Psoas muscle (tissue), 8 donors: ENCODE data around the gene RTEL1. TPM values are rescaled to one million over a fixed set of nuclear protein-coding genes. Genes with fewer than 3 reads are reported as not detected.

ENCODE experiments used
- ATAC-seq, 4 donors: fragments of 200-7000 bp; cut with Tn5 transposase; one replicate each; pipeline ENCODE4 v1.9.1; 2020; ENCODE audit warnings: moderate library complexity in 3 of 4, mild to moderate bottlenecking in 2 of 4
- DNase-seq, 2 donors: peaks; one replicate each; pipeline ENCODE4 v3.0.0-alpha.2; 2020
- H3K27ac ChIP-seq: fragments of 200-600 bp; one replicate; pipeline ENCODE4 v1.8.0; 2022
- H3K27me3 ChIP-seq, 3 donors: fragments of 200-600 bp in 1 of 3; one replicate each; pipeline versions ENCODE4 v1.6.1 to v1.8.0; 2013 to 2022; ENCODE audit warnings: low read length in 2 of 3, mild to moderate bottlenecking in 2 of 3, moderate library complexity in 1 of 3; ENCODE audit not compliant: insufficient read depth in 3 of 3
- H3K36me3 ChIP-seq, 2 donors: fragments of 200-600 bp in 1 of 2; one replicate each; pipeline versions ENCODE4 v1.6.1 to v1.8.0; 2013 to 2022; ENCODE audit warnings: low read depth in 1 of 2, mild to moderate bottlenecking in 1 of 2, moderate library complexity in 1 of 2; ENCODE audit not compliant: insufficient read depth in 1 of 2
- H3K4me1 ChIP-seq: fragments of 200-600 bp; one replicate; pipeline ENCODE4 v1.8.0; 2022
- H3K4me3 ChIP-seq: fragments of 200-600 bp; one replicate; pipeline ENCODE4 v1.8.0; 2022; ENCODE audit warnings: mild to moderate bottlenecking
- H3K9me3 ChIP-seq: fragments of 200-600 bp; one replicate; pipeline ENCODE4 v1.8.0; 2022
- CTCF ChIP-seq: fragments of 200-600 bp; IDR thresholded peaks from one replicate; pipeline ENCODE4 v1.8.0; 2022; ENCODE audit warnings: antibody characterized with exemption
- WGBS, 3 donors: extraction: QIAGEN DNeasy Blood & Tissue Kit; methylation state at CpG; one replicate each; pipeline versions ENCODE4 v1.1.6 to v1.1.7; 2013; 5-methylcytosine and 5-hydroxymethylcytosine counted together
- intact Hi-C, 2 donors: fragments of 100-400 bp; cut with DNase I; formaldehyde crosslinking; loops; one replicate each; pipeline versions ENCODE4 v1.11.0 to v1.14.2; 2022
- polyA plus RNA-seq, 3 donors: library from polyadenylated mRNA; stranded (reverse); fragments of 200-250 nt; gene quantifications; one replicate each; pipeline ENCODE4 v1.2.3, GENCODE V29; 2013
- total RNA-seq, 4 donors: library from RNA; stranded (reverse); fragmentation: NEBNext Ultra II Directional in 2 of 4; extraction: Animal tissue kit (Norgen Biotek cat#: 25700) in 2 of 4; gene quantifications; one replicate each; pipeline versions ENCODE4 v1.2.1 to v1.2.4, GENCODE V29; 2021 to 2023
- donor health status: healthy with polysubstance abuse.
- donor health status: DM: no; HTN: no; CAD: no; lungs with moderate emphysema.
- donor health status: Bipolar disorder and iron deficiency.
- donor health status: healthy.
- donor health status: DM: yes; HTN: yes; CAD: no.
- donor health status: DM: no; HTN: no; CAD: no.
- donor health status: DM: no; HTN: no; CAD: no.
- donor health status: DM: yes; HTN: yes; CAD: no.

The RTEL1 gene
- total and polyA plus RNA-seq, 7 donors: 5.2 to 17.5 (median 9.2) TPM

- ATAC-seq (no peak), DNase-seq (no peak)
- TF ChIP-seq CTCF: no peak
- no peaks in the 10 kb centered on the region for H3K9me3 ChIP-seq
- no peak overlapping the region for H3K4me3 ChIP-seq
- no peak overlapping the region for H3K27ac ChIP-seq
- WGBS, 3 donors: 80 to 83% (median 81%) methylated on average over 48 of the region's 48 CpGs
- no peaks in the 10 kb centered on the region for H3K27me3 ChIP-seq
- intact Hi-C loops: loop anchor here in 1 of 2 donors (5.0 kb wide), 1 partner anchor 33 kb away; no protein-coding TSS in a partner anchor
- peaks cover 7% of the 10 kb centered on the region for H3K4me1 ChIP-seq
- H3K36me3 ChIP-seq: peaks cover 0 to 29% of the 10 kb centered on the region in 2 donors
These were observed 77.1 kb downstream of the RTEL1 start for GRCh38 chr20:63734946-63735858.

- DNase-seq (peak in 1 of 2 donors; percentile 58), ATAC-seq (no peak)
- Histone ChIP-seq H3K4me3 (peak within 1 kb of the TSS; percentile 25), H3K9me3 (no peaks in the 10 kb centered on the region), H3K36me3 (peaks cover 0 to 29% of the 10 kb centered on the region in 2 donors), H3K27ac (no peak within 1 kb of the TSS), H3K27me3 (no peaks in the 10 kb centered on the region), H3K4me1 (peaks cover 7% of the 10 kb centered on the region)
- TF ChIP-seq CTCF: no peak
- 70 to 81% (median 72%) methylated on average over 23 to 31 of the region's 31 CpGs for WGBS, 3 donors
- intact Hi-C loops: loop anchor here in 1 of 2 donors (5.0 kb wide), 1 partner anchor 34 kb away; no protein-coding TSS in a partner anchor
These were observed 78.0 kb downstream of the RTEL1 start, which contains the start of gene LIME1 for GRCh38 chr20:63735859-63736718. TSS of gene LIME1 (plus strand) at chr20:63736664. CDS start at chr20:63737550, 886 bp downstream.

GRCh38 chr20:63736893-63737694 lies 79.0 kb downstream of the RTEL1 start:
- no peak for ATAC-seq
- no peaks in the 10 kb centered on the region for H3K27me3 ChIP-seq
- intact Hi-C loops: loop anchor here in 1 of 2 donors (5.0 kb wide), 1 partner anchor 35 kb away; no protein-coding TSS in a partner anchor
- H3K4me1 ChIP-seq: peaks cover 15% of the 10 kb centered on the region
- H3K36me3 ChIP-seq: peaks cover 0 to 33% of the 10 kb centered on the region in 2 donors
- DNase-seq: peak in 1 of 2 donors; percentile 60
- H3K9me3 ChIP-seq: no peaks in the 10 kb centered on the region
- no peak overlapping the region for H3K27ac ChIP-seq
- 71 to 76% (median 74%) methylated on average over 27 to 30 of the region's 30 CpGs for WGBS, 3 donors
- H3K4me3 ChIP-seq: peak overlapping the region; percentile 25
- no peak for TF ChIP-seq CTCF

GRCh38 chr20:63737695-63737944 lies 79.5 kb downstream of the RTEL1 start:
- intact Hi-C loops: loop anchor here in 1 of 2 donors (5.0 kb wide), 1 partner anchor 35 kb away; no protein-coding TSS in a partner anchor
- H3K4me1 ChIP-seq: peaks cover 15% of the 10 kb centered on the region

More at GRCh38 chr20:63737695-63737944, 79.5 kb downstream of the RTEL1 start:
- 45 to 59% (median 52%) methylated on average over 12 to 26 of the region's 26 CpGs for WGBS, 3 donors
- Histone ChIP-seq H3K9me3 (no peaks in the 10 kb centered on the region), H3K27me3 (no peaks in the 10 kb centered on the region), H3K4me3 (peak overlapping the region; percentile 25), H3K27ac (no peak overlapping the region), H3K36me3 (peaks cover 0 to 38% of the 10 kb centered on the region in 2 donors)
- TF ChIP-seq CTCF: no peak
- DNase-seq (no peak), ATAC-seq (no peak)
